RWPE1 (cell line): Measurements from ENCODE around the gene ZNF516.

Experiments
- CTCF ChIA-PET: fragments of 350-600 bp; sonication (Branson Sonifier 250); formaldehyde crosslinking; extraction: SDS; loops from one replicate; lab custom pipeline; 2021; lab: Yijun Ruan, JAX
- POLR2A ChIA-PET: fragments of 400-600 bp; formaldehyde crosslinking; extraction: SDS; loops from one replicate; lab custom pipeline; 2020; ENCODE audit warnings: antibody characterized with exemption; ENCODE audit not compliant: low non-redundant PET; lab: Yijun Ruan, JAX
- DNase-seq: peaks from one replicate; pipeline ENCODE4 v3.0.0; 2012; ENCODE audit warnings: low spot score
- H3K27ac ChIP-seq: fragments of 450-650 bp; 2 replicates; pipeline ENCODE4 v1.5.1; 2017
- CTCF ChIP-seq: fragments of 450-650 bp; conservative IDR thresholded peaks from 2 replicates; pipeline ENCODE4 v1.5.1; 2017; ENCODE audit warnings: low read depth, mild to moderate bottlenecking

Gene ZNF516

GRCh38 chr18:76429262-76430126 lies 65.5 kb downstream of the ZNF516 start:
- ChIA-PET POLR2A (no interaction called here), CTCF (no interaction called here)
- no peak for DNase-seq
- H3K27ac ChIP-seq: no peak overlapping the region
- no peak for TF ChIP-seq CTCF

GRCh38 chr18:76428396-76429261 lies 66.4 kb downstream of the ZNF516 start:
- H3K27ac ChIP-seq: no peak overlapping the region
- no peak for TF ChIP-seq CTCF
- DNase-seq: no peak
- POLR2A ChIA-PET: no interaction called here
- CTCF ChIA-PET: no interaction called here

DNA sequence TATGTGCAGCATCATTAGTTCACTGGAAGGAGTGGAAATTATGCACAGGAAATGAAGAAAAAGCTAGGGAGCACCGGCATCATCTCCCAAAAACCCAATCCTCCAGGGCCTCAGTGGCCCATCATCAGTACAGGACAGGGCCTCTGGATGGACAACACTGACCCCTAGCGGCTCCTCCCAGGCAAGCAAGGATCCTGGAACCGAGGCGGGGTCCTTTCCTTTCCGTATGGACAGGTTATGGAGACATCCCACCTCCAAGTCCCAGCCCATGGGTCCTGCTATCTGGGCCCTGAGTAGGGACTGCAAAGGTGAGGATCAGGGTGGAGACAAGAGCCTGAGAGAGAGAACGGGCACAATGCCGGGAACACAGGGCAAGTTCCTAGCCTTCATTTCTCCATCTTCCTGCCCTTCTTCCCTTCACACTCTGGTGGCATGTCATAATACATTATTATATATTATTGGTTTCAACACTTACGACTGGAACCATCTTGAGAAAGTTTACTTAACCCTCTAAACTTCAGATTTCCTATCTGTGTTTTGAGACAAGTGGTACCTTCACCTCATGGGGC lies 68.2 kb downstream of the ZNF516 start:
- no peak overlapping the region for H3K27ac ChIP-seq
- POLR2A ChIA-PET: no interaction called here
- peak; percentile 58 for TF ChIP-seq CTCF
- peak; percentile 32 for DNase-seq
- CTCF ChIA-PET: interaction anchor here (0.6 kb wide), 1 partner anchor 1287 kb away, joined by 3 read pairs; no protein-coding TSS in a partner anchor

DNA sequence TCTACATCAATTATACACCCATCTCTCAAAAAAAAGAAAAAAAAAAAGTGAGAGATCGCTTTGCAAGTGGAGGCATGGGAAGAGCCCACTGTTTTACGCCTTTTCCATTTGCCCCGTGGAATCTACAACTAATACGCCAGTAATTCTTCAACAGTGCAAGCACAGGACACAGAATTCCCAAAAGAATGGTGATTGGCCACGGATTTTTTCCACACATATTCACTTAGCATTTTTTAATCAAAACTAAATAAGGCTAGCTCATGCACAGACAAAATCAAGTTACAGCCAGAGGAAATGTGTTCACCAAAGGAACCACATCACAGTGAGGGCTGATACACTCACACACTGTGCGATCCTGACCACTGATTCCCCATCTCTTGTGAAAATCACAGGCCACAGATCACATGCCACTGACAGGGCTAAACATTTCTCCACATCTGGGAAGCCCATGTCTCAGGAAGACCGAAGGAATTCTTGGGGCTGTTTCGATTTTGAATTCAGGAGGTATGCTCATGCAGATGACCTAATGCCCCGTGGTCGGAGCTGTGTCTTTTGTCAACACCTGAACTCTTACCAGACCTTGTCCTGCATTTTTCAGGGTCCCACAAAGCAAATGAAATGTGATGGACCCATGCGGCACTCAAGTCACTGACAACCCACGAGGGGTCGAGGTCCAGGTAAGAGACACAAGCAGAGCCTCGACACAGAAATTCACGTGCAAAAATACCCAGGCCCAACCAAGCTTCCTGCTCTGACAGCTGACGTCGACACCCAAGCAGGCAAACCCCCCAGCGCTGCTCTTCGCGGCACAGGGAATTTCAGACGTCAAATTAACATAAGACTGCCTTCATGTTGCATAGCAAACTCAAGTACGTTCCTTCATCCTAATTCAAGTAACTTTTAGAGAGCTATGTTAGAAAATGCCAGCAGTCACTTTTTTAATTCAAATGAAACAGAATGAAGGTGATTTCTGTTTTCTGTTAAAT lies 69.6 kb downstream of the ZNF516 start:
- CTCF ChIA-PET: no interaction called here
- no peak for TF ChIP-seq CTCF
- no peak overlapping the region for H3K27ac ChIP-seq
- DNase-seq: no peak
- POLR2A ChIA-PET: no interaction called here

DNA sequence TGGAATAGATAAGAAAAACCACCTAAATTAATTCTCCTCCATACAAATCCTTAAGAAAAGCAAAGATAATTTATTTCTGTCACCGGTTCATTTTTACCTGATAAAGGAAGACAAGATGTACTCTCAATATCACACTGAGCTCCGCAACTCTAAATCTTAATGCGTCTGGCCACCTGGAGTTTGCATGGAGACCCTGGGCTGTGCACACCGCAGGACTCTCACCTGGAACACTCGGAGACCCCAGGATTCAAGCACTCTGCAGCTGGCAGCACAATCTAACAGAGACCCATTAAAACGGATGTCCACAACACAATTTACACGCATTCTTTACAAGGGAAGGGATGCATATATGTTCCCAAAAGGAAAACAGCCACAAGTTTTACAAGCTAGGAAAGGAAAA lies 72.2 kb downstream of the ZNF516 start:
- ChIA-PET POLR2A (no interaction called here), CTCF (no interaction called here)
- DNase-seq: no peak
- no peak overlapping the region for H3K27ac ChIP-seq
- TF ChIP-seq CTCF: no peak
